Aorta (tissue), 5 donors: ENCODE results near the gene KSR2. TPM values are rescaled to one million over a fixed set of nuclear protein-coding genes. Genes with fewer than 3 reads are reported as not detected.

ENCODE experiments used
- ATAC-seq: fragments of 200-7000 bp; cut with Tn5 transposase; one replicate; pipeline ENCODE4 v1.9.1; 2022; ENCODE audit warnings: moderate library complexity; ENCODE audit not compliant: low FRiP score
- DNase-seq, 2 donors: peaks; one replicate each; pipeline ENCODE4 v3.0.0-alpha.2; 2020
- H3K27ac ChIP-seq, 2 donors: one replicate each; pipeline ENCODE4 v1.5.1; 2013; ENCODE audit warnings: low read length in 2 of 2, mild to moderate bottlenecking in 2 of 2, moderate library complexity in 2 of 2, control low read depth in 1 of 2, inconsistent platforms in 1 of 2, low read depth in 1 of 2
- H3K27me3 ChIP-seq, 2 donors: one replicate each; pipeline ENCODE4 v1.6.1; 2013; ENCODE audit warnings: control low read depth in 1 of 2, low read length in 1 of 2, mild to moderate bottlenecking in 1 of 2, moderate library complexity in 1 of 2; ENCODE audit not compliant: insufficient read depth in 2 of 2, control insufficient read depth in 1 of 2
- H3K36me3 ChIP-seq, 2 donors: one replicate each; pipeline ENCODE4 v1.6.1; 2013; ENCODE audit warnings: control low read depth in 1 of 2, low read length in 1 of 2, mild to moderate bottlenecking in 1 of 2; ENCODE audit not compliant: insufficient read depth in 2 of 2, control insufficient read depth in 1 of 2
- H3K4me1 ChIP-seq, 2 donors: one replicate each; pipeline ENCODE4 v1.6.1; 2013; ENCODE audit warnings: low read length in 2 of 2, control low read depth in 1 of 2, mild to moderate bottlenecking in 1 of 2, moderate library complexity in 1 of 2; ENCODE audit not compliant: insufficient read depth in 2 of 2, control insufficient read depth in 1 of 2
- H3K4me3 ChIP-seq, 2 donors: one replicate each; pipeline ENCODE4 v1.5.1; 2013; ENCODE audit warnings: low read length in 2 of 2, control low read depth in 1 of 2, mild to moderate bottlenecking in 1 of 2
- H3K9me3 ChIP-seq: one replicate; pipeline ENCODE4 v1.6.1; 2013; ENCODE audit warnings: mild to moderate bottlenecking, low read length; ENCODE audit not compliant: control insufficient read depth
- WGBS, 2 donors: extraction: QIAGEN DNeasy Blood & Tissue Kit; methylation state at CpG; one replicate each; pipeline ENCODE4 v1.1.7; 2013; 5-methylcytosine and 5-hydroxymethylcytosine counted together
- intact Hi-C, 2 donors: fragments of 100-400 bp; cut with DNase I; formaldehyde crosslinking; loops; one replicate each; pipeline versions ENCODE4 v1.14.2 to v1.15.0; 2022
- polyA plus RNA-seq, 2 donors: library from polyadenylated mRNA; stranded (reverse); fragments of 200-250 nt; gene quantifications; one replicate each; pipeline ENCODE4 v1.2.3, GENCODE V29; 2013
- total RNA-seq, 2 donors: library from RNA; stranded (reverse); fragmentation: NEBNext Ultra II Directional; extraction: Animal tissue kit (Norgen Biotek cat#: 25700); gene quantifications; one replicate each; pipeline ENCODE4 v1.2.1, GENCODE V29; 2021
- donor health status: healthy with polysubstance abuse.
- donor health status: Bipolar disorder and iron deficiency.
- donor health status: DM: no; HTN: no; CAD: no.
- donor health status: DM: no; HTN: no; CAD: no.
- donor health status: DM: yes; HTN: yes; CAD: no.

KSR2 gene
- total and polyA plus RNA-seq, 4 donors: not detected

GRCh38 chr12:117679776-117680175 lies 289.0 kb downstream of the KSR2 start:
- H3K27me3 ChIP-seq: peaks cover 0 to 2% of the 10 kb centered on the region in 2 donors
- H3K36me3 ChIP-seq: no peaks in the 10 kb centered on the region
- no peaks in the 10 kb centered on the region for H3K4me1 ChIP-seq
- no peak overlapping the region for H3K27ac ChIP-seq
- intact Hi-C loops: no loop called here
- DNase-seq: no peak
- no peak overlapping the region for H3K4me3 ChIP-seq
- H3K9me3 ChIP-seq: peaks cover 11% of the 10 kb centered on the region
- ATAC-seq: no peak

- Histone ChIP-seq H3K27me3 (no peaks in the 10 kb centered on the region), H3K4me3 (no peak overlapping the region), H3K9me3 (peaks cover 9% of the 10 kb centered on the region), H3K4me1 (no peaks in the 10 kb centered on the region), H3K27ac (no peak overlapping the region), H3K36me3 (no peaks in the 10 kb centered on the region)
- intact Hi-C loops: no loop called here
- DNase-seq (no peak), ATAC-seq (no peak)
- WGBS, 2 donors: 72 to 76% methylated on average over 1 of the region's 1 CpG
These were observed 294.0 kb downstream of the KSR2 start for GRCh38 chr12:117674763-117675162.

GRCh38 chr12:117674313-117674712 lies 294.5 kb downstream of the KSR2 start:
- H3K4me1 ChIP-seq: no peaks in the 10 kb centered on the region
- H3K27me3 ChIP-seq: no peaks in the 10 kb centered on the region
- no peaks in the 10 kb centered on the region for H3K36me3 ChIP-seq
- DNase-seq: no peak
- peaks cover 9% of the 10 kb centered on the region for H3K9me3 ChIP-seq
- H3K27ac ChIP-seq: no peak overlapping the region
- no peak overlapping the region for H3K4me3 ChIP-seq
- no peak for ATAC-seq
- intact Hi-C loops: no loop called here
- WGBS, 2 donors: 84 to 85% methylated on average over 3 of the region's 3 CpGs

- H3K4me1 ChIP-seq: no peaks in the 10 kb centered on the region
- H3K36me3 ChIP-seq: no peaks in the 10 kb centered on the region
- H3K9me3 ChIP-seq: peaks cover 1% of the 10 kb centered on the region
- 23 to 25% methylated on average over 8 of the region's 8 CpGs for WGBS, 2 donors
- intact Hi-C loops: no loop called here
- no peak overlapping the region for H3K4me3 ChIP-seq
- no peak for ATAC-seq
- H3K27me3 ChIP-seq: no peaks in the 10 kb centered on the region
- no peak overlapping the region for H3K27ac ChIP-seq
- DNase-seq: no peak
These were observed 297.1 kb downstream of the KSR2 start for GRCh38 chr12:117671734-117672133.

GRCh38 chr12:117664169-117664568 lies 304.6 kb downstream of the KSR2 start:
- Histone ChIP-seq H3K9me3 (no peaks in the 10 kb centered on the region), H3K27ac (no peak overlapping the region), H3K27me3 (no peaks in the 10 kb centered on the region), H3K36me3 (no peaks in the 10 kb centered on the region), H3K4me3 (no peak overlapping the region), H3K4me1 (no peaks in the 10 kb centered on the region)
- ATAC-seq (no peak), DNase-seq (no peak)
- intact Hi-C loops: no loop called here
- WGBS, 2 donors: 57 to 64% methylated on average over 5 of the region's 5 CpGs

- 71 to 73% methylated on average over 8 of the region's 8 CpGs for WGBS, 2 donors
- Histone ChIP-seq H3K27ac (no peak overlapping the region), H3K36me3 (no peaks in the 10 kb centered on the region), H3K9me3 (no peaks in the 10 kb centered on the region), H3K27me3 (no peaks in the 10 kb centered on the region), H3K4me3 (no peak overlapping the region), H3K4me1 (no peaks in the 10 kb centered on the region)
- intact Hi-C loops: no loop called here
- DNase-seq (no peak), ATAC-seq (no peak)
These were observed 306.0 kb downstream of the KSR2 start for GRCh38 chr12:117662620-117663395.

GRCh38 chr12:117662220-117662619 lies 306.6 kb downstream of the KSR2 start:
- Histone ChIP-seq H3K4me1 (no peaks in the 10 kb centered on the region), H3K9me3 (no peaks in the 10 kb centered on the region), H3K27me3 (no peaks in the 10 kb centered on the region), H3K36me3 (no peaks in the 10 kb centered on the region), H3K27ac (no peak overlapping the region), H3K4me3 (no peak overlapping the region)
- 81 to 82% methylated on average over 6 of the region's 6 CpGs for WGBS, 2 donors
- DNase-seq (no peak), ATAC-seq (no peak)
- intact Hi-C loops: no loop called here

- Histone ChIP-seq H3K9me3 (no peaks in the 10 kb centered on the region), H3K4me3 (no peak overlapping the region), H3K4me1 (no peaks in the 10 kb centered on the region), H3K36me3 (no peaks in the 10 kb centered on the region), H3K27me3 (no peaks in the 10 kb centered on the region), H3K27ac (no peak overlapping the region)
- no peak for ATAC-seq
- DNase-seq: no peak
- intact Hi-C loops: no loop called here
- WGBS, 2 donors: 22 to 25% methylated on average over 3 of the region's 3 CpGs
These were observed 307.3 kb downstream of the KSR2 start for GRCh38 chr12:117661471-117661870.

- Histone ChIP-seq H3K27ac (no peak overlapping the region), H3K9me3 (no peaks in the 10 kb centered on the region)
- WGBS, 2 donors: 58 to 63% methylated on average over 3 of the region's 3 CpGs
These were observed 307.9 kb downstream of the KSR2 start for GRCh38 chr12:117660896-117661295.

More at GRCh38 chr12:117660896-117661295, 307.9 kb downstream of the KSR2 start:
- intact Hi-C loops: no loop called here
- no peaks in the 10 kb centered on the region for H3K4me1 ChIP-seq
- no peak for DNase-seq
- H3K27me3 ChIP-seq: no peaks in the 10 kb centered on the region
- H3K36me3 ChIP-seq: no peaks in the 10 kb centered on the region
- ATAC-seq: no peak
- H3K4me3 ChIP-seq: no peak overlapping the region
